Mesenchymal stem cell (in vitro differentiated cells and primary cell): ENCODE measurements around the gene FANK1. TPM values are rescaled to one million over a fixed set of nuclear protein-coding genes. Genes with fewer than 3 reads are reported as not detected.
A peak's percentile ranks its signal among the peaks of the same experiment; 100 is the strongest.

Experiments
- DNase-seq: peaks from one replicate; pipeline ENCODE4 v3.0.0-alpha.2; 2013
- H2AFZ ChIP-seq: one replicate; pipeline ENCODE4 v1.6.1; 2013; ENCODE audit warnings: low read depth, mild to moderate bottlenecking, control low read depth, inconsistent platforms, low read length, moderate library complexity
- H2AK5ac ChIP-seq: 2 replicates; pipeline ENCODE4 v1.6.1; 2013; ENCODE audit warnings: low read length, moderate library complexity, mild to moderate bottlenecking, inconsistent platforms; ENCODE audit not compliant: severe bottlenecking
- H2BK120ac ChIP-seq: one replicate; pipeline ENCODE4 v1.6.1; 2013; ENCODE audit warnings: low read depth, mild to moderate bottlenecking, inconsistent platforms, low read length, moderate library complexity
- H2BK12ac ChIP-seq, 2 experiments: one replicate each; pipeline ENCODE4 v1.6.1; 2013; ENCODE audit warnings: inconsistent platforms in 2 of 2, low read length in 2 of 2, mild to moderate bottlenecking in 2 of 2, moderate library complexity in 2 of 2, control low read depth in 1 of 2
- H2BK15ac ChIP-seq: one replicate; pipeline ENCODE4 v1.6.1; 2013; ENCODE audit warnings: mild to moderate bottlenecking, low read depth, inconsistent platforms; ENCODE audit not compliant: poor library complexity, severe bottlenecking
- H2BK5ac ChIP-seq: 2 replicates; pipeline ENCODE4 v1.6.1; 2013; ENCODE audit warnings: low read depth, mild to moderate bottlenecking, low read length, control low read depth, inconsistent platforms; ENCODE audit not compliant: poor library complexity, severe bottlenecking
- H3K14ac ChIP-seq, 2 experiments: one replicate each; pipeline ENCODE4 v1.6.1; 2013; ENCODE audit warnings: inconsistent platforms in 2 of 2, low read length in 2 of 2, control low read depth in 1 of 2, mild to moderate bottlenecking in 1 of 2, moderate library complexity in 1 of 2
- H3K18ac ChIP-seq, 2 experiments: one replicate each; pipeline ENCODE4 v1.6.1; 2013; ENCODE audit warnings: inconsistent platforms in 2 of 2, low read length in 2 of 2, control low read depth in 1 of 2, low read depth in 1 of 2, mild to moderate bottlenecking in 1 of 2
- H3K23ac ChIP-seq, 2 experiments: one replicate each; pipeline ENCODE4 v1.6.1; 2013; ENCODE audit warnings: inconsistent platforms in 2 of 2, low read length in 2 of 2, mild to moderate bottlenecking in 2 of 2, moderate library complexity in 2 of 2, control low read depth in 1 of 2
- H3K27ac ChIP-seq: 2 replicates; pipeline ENCODE4 v1.5.1; 2013; ENCODE audit warnings: mild to moderate bottlenecking, moderate library complexity, low read length, control low read depth, inconsistent platforms; ENCODE audit not compliant: poor library complexity, severe bottlenecking
- H3K27me3 ChIP-seq, 2 experiments: 2 replicates each; pipeline versions ENCODE4 v1.6.1 to v1.7.0; 2013; ENCODE audit warnings: low read length in 2 of 2, mild to moderate bottlenecking in 2 of 2, moderate library complexity in 2 of 2, control low read depth in 1 of 2, inconsistent platforms in 1 of 2; ENCODE audit not compliant: control insufficient read depth in 1 of 2, insufficient read depth in 1 of 2
- H3K36me3 ChIP-seq, 2 experiments: 2 replicates each; pipeline versions ENCODE4 v1.6.1 to v1.7.0; 2013; ENCODE audit warnings: low read length in 2 of 2, control low read depth in 1 of 2, inconsistent platforms in 1 of 2, low read depth in 1 of 2, mild to moderate bottlenecking in 1 of 2; ENCODE audit not compliant: insufficient read depth in 2 of 2, control insufficient read depth in 1 of 2
- H3K4ac ChIP-seq, 2 experiments: one replicate each; pipeline ENCODE4 v1.6.1; 2013; ENCODE audit warnings: inconsistent platforms in 2 of 2, low read length in 2 of 2, mild to moderate bottlenecking in 2 of 2, moderate library complexity in 2 of 2, control low read depth in 1 of 2, low read depth in 1 of 2
- H3K4me1 ChIP-seq: 2 replicates; pipeline ENCODE4 v1.6.1; 2013; ENCODE audit warnings: low read depth, low read length, control low read depth; ENCODE audit not compliant: control insufficient read depth, insufficient read depth
- H3K4me2 ChIP-seq: 2 replicates; pipeline ENCODE4 v1.6.1; 2013; ENCODE audit warnings: low read length, mild to moderate bottlenecking, inconsistent platforms; ENCODE audit not compliant: poor library complexity, severe bottlenecking
- H3K4me3 ChIP-seq, 2 experiments: 2 replicates each; pipeline versions ENCODE4 v1.5.1 to v1.7.0; 2013; ENCODE audit warnings: low read length in 2 of 2, mild to moderate bottlenecking in 2 of 2, control low read depth in 1 of 2, low read depth in 1 of 2; ENCODE audit not compliant: insufficient read depth in 1 of 2
- H3K79me1 ChIP-seq: replicated peaks from 2 replicates; pipeline ENCODE4 v1.6.1; 2013; ENCODE audit warnings: mild to moderate bottlenecking, control low read depth, low read length, inconsistent platforms; ENCODE audit not compliant: poor library complexity, severe bottlenecking
- H3K9ac ChIP-seq: 2 replicates; pipeline ENCODE4 v1.7.0; 2013; ENCODE audit warnings: mild to moderate bottlenecking, low read length, moderate library complexity
- H3K9me3 ChIP-seq: 2 replicates; pipeline ENCODE4 v1.7.0; 2013; ENCODE audit warnings: mild to moderate bottlenecking, low read length; ENCODE audit not compliant: control insufficient read depth
- H4K8ac ChIP-seq: one replicate; pipeline ENCODE4 v1.6.1; 2013; ENCODE audit warnings: inconsistent platforms, mild to moderate bottlenecking, low read length, moderate library complexity
- H4K91ac ChIP-seq: one replicate; pipeline ENCODE4 v1.6.1; 2013; ENCODE audit warnings: mild to moderate bottlenecking, low read length, inconsistent platforms
- WGBS: methylation state at CpG from one replicate; pipeline ENCODE4 v1.1.7; 2013; ENCODE audit warnings: mixed read lengths; 5-methylcytosine and 5-hydroxymethylcytosine counted together
- small RNA-seq: library from polyadenylated mRNA; stranded (forward); fragments of <200 nt; extraction: miRNeasy Mini kit (QIAGEN cat#:217004); gene quantifications from one replicate; pipeline ENCODE3, GENCODE V24; 2013; ENCODE audit warnings: low read depth

The FANK1 gene

GRCh38 chr10:126057494-126057893, 161.1 kb downstream of the FANK1 start:
- H2BK12ac ChIP-seq = peak overlapping the region; percentile 85 to 94
- peak overlapping the region; percentile 85 for H2AK5ac ChIP-seq
- H3K18ac ChIP-seq = peak overlapping the region; percentile 46 to 56
- H2BK120ac ChIP-seq = no peak overlapping the region
- peak overlapping the region; percentile 39 for H4K8ac ChIP-seq
- H3K79me1 ChIP-seq = peaks cover 2% of the 10 kb centered on the region
- H3K36me3 ChIP-seq = peaks cover 17 to 61% of the 10 kb centered on the region in 2 experiments
- H2BK5ac ChIP-seq = no peak overlapping the region
- H3K4me3 ChIP-seq = no peak overlapping the region
- no peak overlapping the region for H2AFZ ChIP-seq
- no peak overlapping the region for H3K4me2 ChIP-seq
- peak overlapping the region; percentile 84 for H4K91ac ChIP-seq
- H2BK15ac ChIP-seq = peak overlapping the region; percentile 71
- H3K4me1 ChIP-seq = peaks cover 25% of the 10 kb centered on the region
- H3K14ac ChIP-seq = peak overlapping the region in 1 of 2 experiments; percentile 71
- H3K9ac ChIP-seq = no peak overlapping the region
- no peaks in the 10 kb centered on the region for H3K9me3 ChIP-seq
- H3K23ac ChIP-seq = no peak overlapping the region
- peak overlapping the region; percentile 29 to 59 for H3K4ac ChIP-seq
- H3K27ac ChIP-seq = no peak overlapping the region
- WGBS = 91% methylated on average over 5 of the region's 8 CpGs
- DNase-seq = no peak
- H3K27me3 ChIP-seq = no peaks in the 10 kb centered on the region

- H4K8ac ChIP-seq = peak overlapping the region; percentile 66
- H2AK5ac ChIP-seq = peak overlapping the region; percentile 31
- H2BK12ac ChIP-seq = peak overlapping the region; percentile 57 to 62
- no peak overlapping the region for H3K23ac ChIP-seq
- H4K91ac ChIP-seq = peak overlapping the region; percentile 74
- H3K18ac ChIP-seq = peak overlapping the region; percentile 25 to 67
- no peak overlapping the region for H3K4me3 ChIP-seq
- peak overlapping the region; percentile 50 for H2BK15ac ChIP-seq
- peaks cover 2% of the 10 kb centered on the region for H3K79me1 ChIP-seq
- H2AFZ ChIP-seq = no peak overlapping the region
- H3K9ac ChIP-seq = no peak overlapping the region
- H3K27ac ChIP-seq = no peak overlapping the region
- peak overlapping the region in 1 of 2 experiments; percentile 23 for H3K14ac ChIP-seq
- H3K9me3 ChIP-seq = no peaks in the 10 kb centered on the region
- 30% methylated on average over 5 of the region's 6 CpGs for WGBS
- H3K4ac ChIP-seq = peak overlapping the region; percentile 19 to 84
- peaks cover 30% of the 10 kb centered on the region for H3K4me1 ChIP-seq
- H3K36me3 ChIP-seq = peaks cover 15 to 55% of the 10 kb centered on the region in 2 experiments
- DNase-seq = no peak
- no peak overlapping the region for H2BK5ac ChIP-seq
- no peak overlapping the region for H2BK120ac ChIP-seq
- H3K4me2 ChIP-seq = no peak overlapping the region
- H3K27me3 ChIP-seq = no peaks in the 10 kb centered on the region
Measured at GRCh38 chr10:126058104-126058503, 161.7 kb downstream of the FANK1 start.

GRCh38 chr10:126058507-126058906, 162.1 kb downstream of the FANK1 start:
- Histone ChIP-seq H3K18ac (no peak overlapping the region), H3K36me3 (peaks cover 12 to 51% of the 10 kb centered on the region in 2 experiments), H3K4me3 (no peak overlapping the region), H2AFZ (no peak overlapping the region), H4K91ac (no peak overlapping the region), H3K27ac (peak overlapping the region; percentile 1), H4K8ac (no peak overlapping the region), H3K4me1 (peaks cover 32% of the 10 kb centered on the region), H3K9ac (peak overlapping the region; percentile 83), H2BK12ac (no peak overlapping the region), H3K27me3 (no peaks in the 10 kb centered on the region), H3K14ac (no peak overlapping the region), H2BK120ac (peak overlapping the region; percentile 54), H2AK5ac (no peak overlapping the region), H2BK15ac (peak overlapping the region; percentile 79), H3K9me3 (no peaks in the 10 kb centered on the region), H3K4ac (no peak overlapping the region), H3K4me2 (no peak overlapping the region), H3K23ac (no peak overlapping the region), H2BK5ac (no peak overlapping the region), H3K79me1 (peaks cover 2% of the 10 kb centered on the region)
- DNase-seq = peak; percentile 74
- WGBS = 11% methylated on average over 7 of the region's 9 CpGs

Small RNAs within 50 kb of the gene (small RNA-seq; reads per million reads assigned to genes)
- gene GNG10P1 = not detected
- gene RF00017 = not detected
- gene RNU2-42P = not detected
